Measurements from ENCODE around the gene PLXNC1. TPM values are rescaled to one million over a fixed set of nuclear protein-coding genes. Genes with fewer than 3 reads are reported as not detected.

PLXNC1 gene
- total and polyA plus RNA-seq, 2 experiments from 2014 or later, result 0.78 to 1.9 TPM

DNA sequence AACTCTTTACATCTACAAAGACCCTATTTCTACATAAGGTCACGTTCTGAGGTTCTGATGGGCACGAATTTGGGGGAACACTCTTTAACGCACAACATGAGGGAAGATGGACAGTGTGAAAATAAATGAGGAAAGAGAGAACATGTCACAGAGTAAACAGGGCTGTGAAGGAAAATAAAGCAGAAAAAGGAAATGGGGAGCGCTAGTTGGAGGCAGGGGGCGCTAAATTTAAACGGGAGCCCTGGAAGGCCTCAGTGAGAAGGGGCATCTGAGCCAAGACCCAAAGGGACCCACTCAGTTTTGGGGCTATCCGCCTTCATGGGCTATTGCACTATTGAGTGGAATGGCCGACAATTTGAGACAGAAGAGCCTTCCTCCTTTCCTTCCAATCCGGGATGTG lies 50.5 kb downstream of the PLXNC1 start:
- Histone ChIP-seq H3K27ac (no peak overlapping the region), H3K27me3 (replicated peaks; ENCODE audit: insufficient read depth) (no peaks in the 10 kb centered on the region), H3K4me3 (no peak overlapping the region), H3K9me2 (ENCODE audit: insufficient read depth) (no peaks in the 10 kb centered on the region), H3K9me3 (ENCODE audit: low read depth) (no peaks in the 10 kb centered on the region), H3F3A (ENCODE audit: insufficient read depth) (no peaks in the 10 kb centered on the region), H4K20me1 (ENCODE audit: insufficient read depth) (no peaks in the 10 kb centered on the region), H3K4me1 (ENCODE audit: insufficient read depth) (no peaks in the 10 kb centered on the region), H3K9ac (no peak overlapping the region), H3K36me3 (ENCODE audit: low read depth) (no peaks in the 10 kb centered on the region), H3K4me2 (ENCODE audit: unreplicated experiment) (no peak overlapping the region), H2AFZ (no peak overlapping the region), H3K79me2 (ENCODE audit: insufficient read depth) (no peaks in the 10 kb centered on the region)
- DNase-seq, result no peak
- whole genome bisulfite sequencing, 2 experiments (ENCODE audit: low coverage in 1 of 2, low lambda C conversion rate in 2 of 2, missing lambda C conversion rate in 2 of 2), result 75 to 81% methylated on average over 9 of the region's 9 CpGs
- TF ChIP-seq EZH2 (IDR thresholded peaks at IDR 0.05; ENCODE audit: insufficient read depth, poor library complexity, severe bottlenecking), result no peak
- no peak for TF ChIP-seq EZH2phosphoT487 (IDR thresholded peaks at IDR 0.05; ENCODE audit: insufficient read depth, low read depth)
- in situ Hi-C loops (cut with MboI), result no loop called here

DNA sequence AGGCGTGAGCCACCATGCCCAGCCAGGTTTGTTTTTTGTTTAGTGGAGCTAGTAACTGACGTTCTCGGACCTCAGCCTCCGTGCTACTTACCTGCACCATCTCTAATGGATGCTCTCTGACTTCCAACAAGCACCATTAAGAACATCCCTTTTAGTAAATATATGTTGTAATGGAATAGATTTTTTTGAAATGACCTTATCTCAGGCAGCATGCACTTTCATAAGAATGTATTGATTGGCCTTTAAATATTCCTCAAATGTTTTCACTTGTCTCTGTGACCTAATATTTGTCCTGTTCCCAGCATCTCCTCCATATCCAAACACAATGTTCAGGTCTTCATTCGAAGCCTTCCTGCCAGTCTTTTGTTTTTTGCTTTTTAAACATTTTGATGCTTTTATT lies 51.7 kb downstream of the PLXNC1 start:
- H3K9me3 ChIP-seq (ENCODE audit: low read depth), result no peaks in the 10 kb centered on the region
- no peaks in the 10 kb centered on the region for H3K79me2 ChIP-seq (ENCODE audit: insufficient read depth)
- no peaks in the 10 kb centered on the region for H3K36me3 ChIP-seq (ENCODE audit: low read depth)
- H3K27ac ChIP-seq, result no peak overlapping the region
- no peak overlapping the region for H3K4me2 ChIP-seq (ENCODE audit: unreplicated experiment)
- H3K9me2 ChIP-seq (ENCODE audit: insufficient read depth), result no peaks in the 10 kb centered on the region
- no peak for DNase-seq
- no peak overlapping the region for H3K4me3 ChIP-seq
- in situ Hi-C loops (cut with MboI), result no loop called here
- TF ChIP-seq EZH2phosphoT487 (IDR thresholded peaks at IDR 0.05; ENCODE audit: insufficient read depth, low read depth) (no peak), EZH2 (IDR thresholded peaks at IDR 0.05; ENCODE audit: insufficient read depth, poor library complexity, severe bottlenecking) (no peak)
- H3K4me1 ChIP-seq (ENCODE audit: insufficient read depth), result no peaks in the 10 kb centered on the region
- no peaks in the 10 kb centered on the region for H3K27me3 ChIP-seq (replicated peaks; ENCODE audit: insufficient read depth)
- H4K20me1 ChIP-seq (ENCODE audit: insufficient read depth), result no peaks in the 10 kb centered on the region
- no peaks in the 10 kb centered on the region for H3F3A ChIP-seq (ENCODE audit: insufficient read depth)
- no peak overlapping the region for H3K9ac ChIP-seq
- H2AFZ ChIP-seq, result no peak overlapping the region
- 69 to 77% methylated on average over 5 of the region's 5 CpGs for WGBS, 2 experiments (ENCODE audit: low coverage in 1 of 2, low lambda C conversion rate in 2 of 2, missing lambda C conversion rate in 2 of 2)

DNA sequence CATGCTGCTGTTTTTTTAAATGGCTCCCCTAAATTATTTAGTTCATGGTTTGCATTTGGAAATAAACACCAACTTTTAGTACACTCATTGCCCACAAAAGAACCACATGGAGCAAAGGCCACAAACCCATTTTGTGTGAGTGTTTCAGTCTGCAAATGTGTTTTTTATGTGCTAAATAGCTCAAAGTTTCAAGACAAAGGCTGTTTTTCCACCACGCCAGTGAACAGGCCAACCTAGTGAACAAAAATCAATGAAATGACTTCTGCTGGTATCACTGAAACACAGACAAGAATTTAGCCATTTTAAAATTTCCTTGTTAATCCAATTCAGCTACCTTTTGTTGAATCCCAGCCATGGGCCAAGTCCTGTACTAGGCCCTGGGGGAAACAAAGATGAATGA lies 52.3 kb downstream of the PLXNC1 start:
- Histone ChIP-seq H3K4me3 (no peak overlapping the region), H3K4me1 (ENCODE audit: insufficient read depth) (no peaks in the 10 kb centered on the region), H3F3A (ENCODE audit: insufficient read depth) (no peaks in the 10 kb centered on the region), H3K79me2 (ENCODE audit: insufficient read depth) (no peaks in the 10 kb centered on the region), H4K20me1 (ENCODE audit: insufficient read depth) (no peaks in the 10 kb centered on the region), H3K27me3 (replicated peaks; ENCODE audit: insufficient read depth) (no peaks in the 10 kb centered on the region), H3K27ac (no peak overlapping the region), H3K9me3 (ENCODE audit: low read depth) (no peaks in the 10 kb centered on the region), H3K36me3 (ENCODE audit: low read depth) (no peaks in the 10 kb centered on the region), H3K4me2 (ENCODE audit: unreplicated experiment) (no peak overlapping the region), H3K9me2 (ENCODE audit: insufficient read depth) (no peaks in the 10 kb centered on the region), H3K9ac (no peak overlapping the region), H2AFZ (no peak overlapping the region)
- TF ChIP-seq EZH2phosphoT487 (IDR thresholded peaks at IDR 0.05; ENCODE audit: insufficient read depth, low read depth) (no peak), EZH2 (IDR thresholded peaks at IDR 0.05; ENCODE audit: insufficient read depth, poor library complexity, severe bottlenecking) (no peak)
- WGBS, 2 experiments (ENCODE audit: low coverage in 1 of 2, low lambda C conversion rate in 2 of 2, missing lambda C conversion rate in 2 of 2), result 89 to 91% methylated on average over 1 of the region's 1 CpG
- in situ Hi-C loops (cut with MboI), result no loop called here
- DNase-seq, result no peak

DNA sequence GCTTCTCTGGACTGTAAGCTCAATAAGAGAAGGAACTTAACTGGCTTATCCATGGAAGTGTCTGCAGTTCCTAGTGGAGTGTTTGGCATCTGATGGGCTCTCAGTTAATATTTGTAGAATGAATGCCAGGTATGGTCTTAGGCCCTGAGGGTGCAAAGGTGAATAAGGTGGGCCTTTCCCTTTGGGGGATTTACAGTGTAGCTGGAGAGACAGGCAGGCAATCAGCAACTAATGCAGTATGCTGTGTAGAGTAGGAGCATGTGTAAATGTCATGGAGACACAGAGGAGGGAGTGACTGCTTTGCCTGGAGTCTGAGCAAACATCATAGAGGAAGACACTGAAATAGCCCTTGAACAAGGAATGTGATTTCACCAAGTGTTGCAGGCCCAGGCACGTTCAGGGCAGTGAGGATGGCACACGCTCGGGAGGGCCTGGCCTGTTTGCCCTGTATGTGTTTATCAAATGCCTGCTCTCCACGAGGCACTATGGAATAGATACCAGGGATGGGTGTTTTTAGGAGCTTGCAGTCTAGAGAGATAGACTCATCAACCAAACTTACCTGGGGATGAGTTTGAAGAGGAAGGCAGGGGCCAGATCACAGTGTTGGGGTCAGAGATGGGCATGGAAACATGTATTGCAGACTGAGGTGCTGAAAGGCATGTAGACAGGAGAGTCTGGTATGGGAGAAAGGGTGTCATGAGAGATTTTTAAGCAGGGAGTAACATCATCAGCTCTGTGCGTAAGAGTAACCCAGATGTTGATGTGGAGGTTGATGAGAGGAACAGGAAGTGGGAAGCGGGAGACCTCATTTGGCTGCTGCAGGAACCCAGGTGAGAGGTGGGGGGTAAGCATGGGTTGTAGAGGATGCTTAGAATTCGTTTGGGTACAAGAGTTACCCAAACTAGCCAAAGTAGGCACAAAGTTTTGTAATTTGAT lies 54.1 kb downstream of the PLXNC1 start:
- Histone ChIP-seq H3F3A (ENCODE audit: insufficient read depth) (no peaks in the 10 kb centered on the region), H3K36me3 (ENCODE audit: low read depth) (no peaks in the 10 kb centered on the region), H3K4me1 (ENCODE audit: insufficient read depth) (0 out of 2 replicates have a peak, but pooled peaks cover 1% of the 10 kb centered on the region), H2AFZ (no peak overlapping the region), H3K9ac (no peak overlapping the region), H3K4me2 (ENCODE audit: unreplicated experiment) (no peak overlapping the region), H3K79me2 (ENCODE audit: insufficient read depth) (no peaks in the 10 kb centered on the region), H3K9me3 (ENCODE audit: low read depth) (no peaks in the 10 kb centered on the region), H3K4me3 (no peak overlapping the region), H3K27me3 (replicated peaks; ENCODE audit: insufficient read depth) (no peaks in the 10 kb centered on the region), H4K20me1 (ENCODE audit: insufficient read depth) (no peaks in the 10 kb centered on the region), H3K27ac (no peak overlapping the region), H3K9me2 (ENCODE audit: insufficient read depth) (no peaks in the 10 kb centered on the region)
- TF ChIP-seq EZH2phosphoT487 (IDR thresholded peaks at IDR 0.05; ENCODE audit: insufficient read depth, low read depth), result no peak
- no peak for TF ChIP-seq EZH2 (IDR thresholded peaks at IDR 0.05; ENCODE audit: insufficient read depth, poor library complexity, severe bottlenecking)
- 77 to 80% methylated on average over 7 of the region's 7 CpGs for WGBS, 2 experiments (ENCODE audit: low coverage in 1 of 2, low lambda C conversion rate in 2 of 2, missing lambda C conversion rate in 2 of 2)
- in situ Hi-C loops (cut with MboI), result no loop called here
- no peak for DNase-seq
